HFF-Myc (cell line): ENCODE data around the gene PSG1.
"Not testable (repeated sequence)": the region's sequence is repeated elsewhere in the genome, so short reads cannot be mapped to it uniquely, and the experiment has no call there.

Source experiments
- DNase-seq: peaks from one replicate; pipeline ENCODE4 v3.0.0-alpha.2; 2011; ENCODE audit warnings: low read depth; ENCODE audit errors: extremely low read depth
- H3K4me3 ChIP-seq: replicated peaks from 2 replicates; pipeline ENCODE4 v1.5.1; 2011; ENCODE audit warnings: low read depth, mild to moderate bottlenecking, control low read depth, low read length
- CTCF ChIP-seq: IDR thresholded peaks from 2 replicates; pipeline ENCODE4 v1.5.1; 2012; ENCODE audit warnings: mild to moderate bottlenecking, low read depth, low read length, control low read depth; ENCODE audit errors: missing control alignments

Gene PSG1

GRCh38 chr19:42872608-42873007 is 6.9 kb downstream of the PSG1 start:
- H3K4me3 ChIP-seq: no peak overlapping the region
- TF ChIP-seq CTCF: no peak
- DNase-seq: no peak

GRCh38 chr19:42857544-42857867 is 22.0 kb downstream of the PSG1 start:
- H3K4me3 ChIP-seq: no peak overlapping the region
- no peak for DNase-seq
- no peak for TF ChIP-seq CTCF

GRCh38 chr19:42856866-42857543 is 22.5 kb downstream of the PSG1 start:
- TF ChIP-seq CTCF: peak; percentile 58
- DNase-seq, H3K4me3 ChIP-seq: not testable (repeated sequence)

- DNase-seq, H3K4me3 ChIP-seq: not testable (repeated sequence)
Measured at GRCh38 chr19:42854745-42855144, 24.8 kb downstream of the PSG1 start.

GRCh38 chr19:42853231-42853630 is 26.3 kb downstream of the PSG1 start:
- DNase-seq: not testable (repeated sequence)

GRCh38 chr19:42852821-42853220 is 26.7 kb downstream of the PSG1 start:
- H3K4me3 ChIP-seq, DNase-seq: not testable (repeated sequence)

More at GRCh38 chr19:42853231-42853630, 26.3 kb downstream of the PSG1 start:
- H3K4me3 ChIP-seq: not testable (repeated sequence)

GRCh38 chr19:42851718-42852280 is 27.7 kb downstream of the PSG1 start:
- not testable (repeated sequence) for H3K4me3 ChIP-seq, DNase-seq

- H3K4me3 ChIP-seq: no peak overlapping the region
- DNase-seq: peak; percentile 81
- TF ChIP-seq CTCF: no peak
Measured at GRCh38 chr19:42850981-42851717, 28.4 kb downstream of the PSG1 start.

- no peak for DNase-seq
- no peak overlapping the region for H3K4me3 ChIP-seq
- no peak for TF ChIP-seq CTCF
Measured at GRCh38 chr19:42846597-42846996, 32.9 kb downstream of the PSG1 start.

- not testable (repeated sequence) for H3K4me3 ChIP-seq, DNase-seq
Measured at GRCh38 chr19:42843631-42844030, 35.9 kb downstream of the PSG1 start.

GRCh38 chr19:42832746-42833442 is 46.6 kb downstream of the PSG1 start:
- not testable (repeated sequence) for DNase-seq, H3K4me3 ChIP-seq

GRCh38 chr19:42832023-42832680 is 47.4 kb downstream of the PSG1 start:
- not testable (repeated sequence) for H3K4me3 ChIP-seq, DNase-seq
